Measurements from ENCODE around the gene YWHAB. TPM values are rescaled to one million over a fixed set of nuclear protein-coding genes. Genes with fewer than 3 reads are reported as not detected.
A peak's percentile ranks its signal among the peaks of the same experiment; 100 is the strongest.
"Not testable (repeated sequence)": the region's sequence is repeated elsewhere in the genome, so short reads cannot be mapped to it uniquely, and the experiment has no call there.

YWHAB gene
- total RNA-seq, 2 donors from 2014 or later = 135 to 156 TPM

DNA sequence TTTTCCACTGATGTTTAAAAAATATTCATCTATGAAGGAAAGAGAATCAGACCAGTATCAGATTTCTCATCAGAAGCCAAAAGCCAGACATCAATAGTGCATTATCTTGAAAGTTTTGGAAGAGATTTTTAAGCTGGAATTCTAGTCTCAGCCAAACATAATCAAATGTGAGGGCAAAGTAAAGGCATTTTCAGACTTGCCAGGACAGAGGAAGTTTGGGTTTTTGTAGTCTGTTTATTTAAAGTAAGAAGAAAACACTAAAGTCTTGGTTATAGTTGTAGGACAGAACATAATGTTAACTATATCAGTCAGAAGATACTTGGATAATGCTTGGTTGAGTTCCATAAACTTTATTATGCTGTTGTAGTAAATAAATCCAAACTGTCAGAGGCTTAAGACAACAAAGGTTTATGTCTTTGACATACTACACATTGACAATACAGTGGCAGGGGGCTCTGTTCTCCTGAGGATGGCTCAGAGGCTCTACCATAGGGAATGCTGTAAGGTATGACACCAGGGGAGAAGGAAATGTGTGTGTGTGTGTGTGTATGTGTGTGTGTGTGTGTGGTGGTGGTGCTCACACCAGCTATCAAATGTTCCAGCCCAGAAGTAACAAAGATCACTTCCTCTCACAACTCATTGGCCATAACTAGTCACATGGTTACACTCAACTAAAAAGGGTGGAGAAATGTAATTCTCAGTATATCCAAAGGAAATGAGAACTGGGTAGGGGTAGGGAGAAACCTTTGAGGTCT is 26.7 kb upstream of the YWHAB start:
- no peaks in the 10 kb centered on the region for H3K27me3 ChIP-seq (replicated peaks; ENCODE audit: insufficient read depth)
- H3K4me3 ChIP-seq = no peak overlapping the region
- H3K36me3 ChIP-seq = no peaks in the 10 kb centered on the region
- H3K4me1 ChIP-seq (ENCODE audit: control insufficient read depth in 1 of 2, low read depth in 2 of 2) = peaks cover 50 to 64% of the 10 kb centered on the region in 2 donors
- H3K9me3 ChIP-seq = no peaks in the 10 kb centered on the region
- TF ChIP-seq, protein P1, sequence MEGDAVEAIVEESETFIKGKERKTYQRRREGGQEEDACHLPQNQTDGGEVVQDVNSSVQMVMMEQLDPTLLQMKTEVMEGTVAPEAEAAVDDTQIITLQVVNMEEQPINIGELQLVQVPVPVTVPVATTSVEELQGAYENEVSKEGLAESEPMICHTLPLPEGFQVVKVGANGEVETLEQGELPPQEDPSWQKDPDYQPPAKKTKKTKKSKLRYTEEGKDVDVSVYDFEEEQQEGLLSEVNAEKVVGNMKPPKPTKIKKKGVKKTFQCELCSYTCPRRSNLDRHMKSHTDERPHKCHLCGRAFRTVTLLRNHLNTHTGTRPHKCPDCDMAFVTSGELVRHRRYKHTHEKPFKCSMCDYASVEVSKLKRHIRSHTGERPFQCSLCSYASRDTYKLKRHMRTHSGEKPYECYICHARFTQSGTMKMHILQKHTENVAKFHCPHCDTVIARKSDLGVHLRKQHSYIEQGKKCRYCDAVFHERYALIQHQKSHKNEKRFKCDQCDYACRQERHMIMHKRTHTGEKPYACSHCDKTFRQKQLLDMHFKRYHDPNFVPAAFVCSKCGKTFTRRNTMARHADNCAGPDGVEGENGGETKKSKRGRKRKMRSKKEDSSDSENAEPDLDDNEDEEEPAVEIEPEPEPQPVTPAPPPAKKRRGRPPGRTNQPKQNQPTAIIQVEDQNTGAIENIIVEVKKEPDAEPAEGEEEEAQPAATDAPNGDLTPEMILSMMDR (IDR thresholded peaks at IDR 0.05) = no peak
- ATAC-seq (ENCODE audit: insufficient number of reproducible peaks, low FRiP score, low read depth) (no peak), DNase-seq (ENCODE audit: low spot score) (no peak)
- peak overlapping the region; percentile 75 to 93 for H3K27ac ChIP-seq

DNA sequence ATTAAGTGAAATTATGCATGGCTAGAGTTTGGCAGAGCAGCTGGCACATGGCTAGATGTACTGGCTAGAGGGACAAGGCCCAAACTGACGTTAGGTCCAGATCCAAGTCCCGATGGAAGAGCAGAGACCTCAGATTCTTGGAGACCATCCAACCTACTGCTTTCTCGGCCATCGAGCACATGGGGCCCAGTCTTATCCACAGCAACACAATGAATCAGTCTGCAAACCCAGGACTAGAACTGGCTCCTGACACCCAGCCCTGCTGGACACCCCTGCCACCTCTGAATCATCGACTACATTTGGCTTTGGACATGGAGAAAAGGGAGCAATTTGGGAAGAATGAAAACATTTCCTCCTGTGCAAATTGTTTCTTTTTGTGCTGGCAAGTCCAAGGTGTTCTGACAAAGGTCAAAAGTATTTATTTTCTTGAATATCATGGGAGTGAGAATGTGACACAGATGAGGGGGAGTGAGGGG is 23.9 kb upstream of the YWHAB start:
- TF ChIP-seq, protein P1 (IDR thresholded peaks at IDR 0.05) = no peak
- DNase-seq (ENCODE audit: low spot score) (peak; percentile 75), ATAC-seq (ENCODE audit: insufficient number of reproducible peaks, low FRiP score, low read depth) (peak; percentile 94)
- Histone ChIP-seq H3K4me3 (no peak overlapping the region), H3K27me3 (replicated peaks; ENCODE audit: insufficient read depth) (no peaks in the 10 kb centered on the region), H3K27ac (peak overlapping the region; percentile 93), H3K4me1 (ENCODE audit: control insufficient read depth in 1 of 2, low read depth in 2 of 2) (peaks cover 50 to 74% of the 10 kb centered on the region in 2 donors), H3K36me3 (no peaks in the 10 kb centered on the region), H3K9me3 (no peaks in the 10 kb centered on the region)

DNA sequence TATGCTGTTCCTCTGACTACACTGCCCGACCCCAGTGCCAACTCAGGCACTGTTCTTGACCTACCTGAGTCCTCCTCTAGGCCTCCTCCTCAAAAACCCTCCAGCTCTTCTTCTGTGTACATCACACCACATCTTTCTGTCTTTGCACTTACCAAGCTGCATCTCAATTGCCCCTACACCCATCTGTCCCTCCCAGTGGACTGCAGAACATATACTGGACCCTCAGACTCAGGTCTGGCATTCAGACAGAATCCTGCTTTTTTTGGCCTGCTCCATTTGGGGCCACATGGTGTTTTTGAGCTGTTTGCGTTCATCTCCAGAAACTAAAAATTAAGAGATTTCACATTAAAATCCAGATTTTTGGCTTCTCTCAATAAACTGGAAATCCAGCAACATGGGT is 23.2 kb upstream of the YWHAB start:
- H3K4me1 ChIP-seq (ENCODE audit: control insufficient read depth in 1 of 2, low read depth in 2 of 2) = peaks cover 57 to 78% of the 10 kb centered on the region in 2 donors
- DNase-seq (ENCODE audit: low spot score) (no peak), ATAC-seq (ENCODE audit: insufficient number of reproducible peaks, low FRiP score, low read depth) (no peak)
- no peak overlapping the region for H3K4me3 ChIP-seq
- H3K27me3 ChIP-seq (replicated peaks; ENCODE audit: insufficient read depth) = no peaks in the 10 kb centered on the region
- TF ChIP-seq, protein P1 (IDR thresholded peaks at IDR 0.05) = no peak
- H3K36me3 ChIP-seq = no peaks in the 10 kb centered on the region
- H3K9me3 ChIP-seq = no peaks in the 10 kb centered on the region
- peak overlapping the region; percentile 93 for H3K27ac ChIP-seq

DNA sequence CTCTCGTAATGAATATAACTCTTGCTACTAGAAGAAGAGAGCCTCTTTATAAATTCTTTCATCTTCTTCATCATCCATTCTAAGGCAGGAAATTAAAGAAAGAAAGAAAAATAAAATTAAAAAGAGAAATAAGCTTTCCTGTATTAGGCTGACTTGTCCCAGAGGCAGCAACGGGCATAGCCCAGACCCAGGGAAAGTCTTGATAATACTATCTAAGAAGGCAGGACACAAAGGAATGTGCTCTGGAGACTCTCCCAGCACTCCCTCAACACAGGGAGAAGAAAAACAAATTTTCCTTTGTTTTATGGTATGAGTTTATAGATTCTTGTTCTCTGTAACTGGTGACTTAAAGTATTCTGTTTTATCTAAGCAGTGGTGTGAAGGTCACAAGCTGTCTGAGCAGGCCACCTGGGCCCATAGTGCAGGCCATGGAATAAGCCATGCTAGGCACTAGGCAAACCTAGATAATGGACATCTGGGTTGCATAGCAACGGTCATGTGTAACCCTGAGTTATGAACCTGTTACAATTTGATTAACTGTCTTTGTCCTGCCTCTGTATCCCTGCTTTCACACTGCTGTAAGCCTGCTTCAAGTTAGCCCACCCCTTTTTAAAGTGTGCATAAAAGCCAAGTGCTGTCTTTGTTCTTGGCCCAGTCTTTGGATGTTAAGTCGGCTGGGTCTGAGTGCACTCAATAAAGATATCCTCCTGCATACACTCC is 22.0 kb upstream of the YWHAB start:
- peaks cover 53 to 69% of the 10 kb centered on the region in 2 donors for H3K4me1 ChIP-seq (ENCODE audit: control insufficient read depth in 1 of 2, low read depth in 2 of 2)
- H3K9me3 ChIP-seq; H3K4me3 ChIP-seq; H3K36me3 ChIP-seq; ATAC-seq (ENCODE audit: insufficient number of reproducible peaks, low FRiP score, low read depth); H3K27me3 ChIP-seq (replicated peaks; ENCODE audit: insufficient read depth); DNase-seq (ENCODE audit: low spot score): not testable (repeated sequence)
- peak overlapping the region; percentile 93 for H3K27ac ChIP-seq

DNA sequence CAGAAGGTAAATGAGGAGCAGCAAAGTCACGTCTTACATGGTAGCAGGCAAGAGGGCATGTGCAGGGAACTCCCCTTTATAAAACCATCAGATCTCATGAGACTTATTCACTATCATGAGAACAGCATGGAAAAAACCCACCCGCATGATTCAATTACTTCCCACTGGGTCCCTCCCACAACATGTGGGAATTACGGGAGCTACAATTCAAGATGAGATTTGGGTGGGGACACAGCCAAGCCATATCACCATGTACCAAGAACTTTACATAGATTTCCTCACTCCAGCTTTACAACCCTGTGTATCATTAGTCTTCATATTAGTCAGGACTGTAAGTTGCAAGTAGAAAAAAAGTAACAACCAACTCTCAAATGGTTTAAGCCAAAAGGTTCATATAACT is 21.0 kb upstream of the YWHAB start:
- H3K4me1 ChIP-seq (ENCODE audit: control insufficient read depth in 1 of 2, low read depth in 2 of 2) = peaks cover 44 to 59% of the 10 kb centered on the region in 2 donors
- H3K27ac ChIP-seq = peak overlapping the region in 1 of 2 donors; percentile 93
- not testable (repeated sequence) for H3K4me3 ChIP-seq; H3K36me3 ChIP-seq; H3K9me3 ChIP-seq; ATAC-seq (ENCODE audit: insufficient number of reproducible peaks, low FRiP score, low read depth); H3K27me3 ChIP-seq (replicated peaks; ENCODE audit: insufficient read depth); DNase-seq (ENCODE audit: low spot score)

DNA sequence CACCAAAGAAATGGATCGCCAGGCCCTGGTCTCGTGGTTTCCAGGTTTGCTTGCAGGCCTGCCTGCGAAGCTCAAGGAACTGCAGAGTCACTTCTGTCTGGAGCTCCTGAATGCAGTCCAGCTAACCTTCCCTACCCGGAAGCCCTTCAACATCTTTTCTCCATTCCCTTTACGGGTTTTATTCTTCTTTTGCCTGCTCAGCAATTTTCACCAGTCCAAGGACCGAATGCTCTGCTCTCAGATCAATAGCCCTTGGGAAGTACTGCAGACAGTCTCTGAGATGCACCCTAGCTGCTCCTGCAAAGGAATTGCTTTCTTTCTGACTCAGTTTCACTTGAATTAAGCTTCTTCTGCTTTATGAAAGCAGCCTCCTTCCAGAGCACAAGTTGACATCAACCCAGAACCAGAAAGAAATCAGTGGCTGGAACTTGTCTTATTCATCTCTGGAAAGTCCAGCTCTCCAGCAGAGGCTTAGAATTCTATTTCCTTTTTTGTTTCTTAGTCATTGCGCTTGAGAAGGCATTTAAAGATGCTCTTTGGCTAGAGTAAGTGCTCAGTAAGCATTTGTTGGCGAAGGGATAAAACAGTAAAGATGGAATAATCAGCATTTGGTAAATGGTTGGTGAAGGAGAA is 18.7 kb upstream of the YWHAB start:
- Histone ChIP-seq H3K36me3 (no peaks in the 10 kb centered on the region), H3K9me3 (no peaks in the 10 kb centered on the region), H3K27me3 (replicated peaks; ENCODE audit: insufficient read depth) (no peaks in the 10 kb centered on the region), H3K4me3 (peak overlapping the region; percentile 66), H3K27ac (peak overlapping the region in 1 of 2 donors; percentile 17), H3K4me1 (ENCODE audit: control insufficient read depth in 1 of 2, low read depth in 2 of 2) (peaks cover 28 to 39% of the 10 kb centered on the region in 2 donors)
- ATAC-seq (ENCODE audit: insufficient number of reproducible peaks, low FRiP score, low read depth) (no peak), DNase-seq (ENCODE audit: low spot score) (no peak)
- TF ChIP-seq, protein P1 (IDR thresholded peaks at IDR 0.05) = no peak

Measured in thoracic aorta (tissue), 2 donors.